ENCODE data around the gene CTSO. TPM values are rescaled to one million over a fixed set of nuclear protein-coding genes. Genes with fewer than 3 reads are reported as not detected.

Gene CTSO
- total and polyA plus RNA-seq, 2 donors (not counting 3 experiments of a cell fraction or from before 2014, with no cell fraction given), result 7.9 to 8.5 TPM

DNA sequence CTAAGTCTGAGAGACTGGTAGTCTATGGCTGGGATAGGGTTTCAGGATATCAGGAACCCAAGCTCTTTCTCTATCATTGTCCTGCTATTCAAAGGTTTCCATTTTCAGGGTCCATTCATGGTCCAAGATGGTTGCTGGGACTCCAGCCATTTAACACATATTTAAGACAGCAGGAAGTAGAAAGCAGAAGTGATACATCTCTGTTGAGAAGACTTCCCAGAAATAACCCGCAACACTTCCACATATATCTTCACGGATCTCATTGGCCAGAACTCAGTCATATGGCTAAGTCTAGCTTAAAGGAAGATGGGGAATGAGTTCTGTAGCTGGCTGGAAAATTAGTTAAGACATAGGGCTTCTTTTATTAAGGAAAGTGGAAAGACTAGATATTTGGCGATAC lies 23.8 kb downstream of the CTSO start:
- H3K4me2 ChIP-seq (ENCODE audit: insufficient read depth, low read length), result no peak overlapping the region
- H3K79me2 ChIP-seq (ENCODE audit: control insufficient read depth, insufficient read depth, low read length), result no peaks in the 10 kb centered on the region
- no peaks in the 10 kb centered on the region for H3K4me1 ChIP-seq (ENCODE audit: control insufficient read depth, extremely low read depth, insufficient read depth, low read length)
- dilution Hi-C loops (cut with MboI; ENCODE audit: extremely low pct_ligation_motif_present, low sequenced_read_pairs), result no loop called here
- H3K9ac ChIP-seq (replicated peaks; ENCODE audit: extremely low read depth, insufficient read depth, low read length), result no peak overlapping the region
- BruUV-seq (replicated peaks), result no TSS peak
- POLR2A ChIA-PET, result no interaction called here
- H3K9me1 ChIP-seq (replicated peaks; ENCODE audit: control insufficient read depth, extremely low read depth, insufficient read depth, low read length), result no peaks in the 10 kb centered on the region
- DNase-seq (ENCODE audit: low read depth, low spot score), result no peak
- H3K9me3 ChIP-seq (replicated peaks; ENCODE audit: control insufficient read depth, insufficient read depth, low read length), result no peaks in the 10 kb centered on the region
- no peaks in the 10 kb centered on the region for H3K27me3 ChIP-seq (ENCODE audit: control insufficient read depth in 2 of 2, insufficient read depth in 2 of 2, low read length in 2 of 2)
- no peak overlapping the region for H3K4me3 ChIP-seq (replicated peaks in 1 of 3; ENCODE audit: insufficient read depth in 1 of 3, low read depth in 1 of 3, low read length in 3 of 3)
- FAIRE-seq, result no peak
- no peak overlapping the region for H3K27ac ChIP-seq (ENCODE audit: insufficient read depth, low read depth, low read length)
- CTCF ChIA-PET, result no interaction called here
- TF ChIP-seq CTCF (IDR thresholded peaks at IDR 0.05; ENCODE audit: extremely low read depth in 1 of 2, insufficient read depth in 1 of 2, low read depth in 1 of 2, low read length in 2 of 2) (no peak), GATA2 (IDR thresholded peaks at IDR 0.05; ENCODE audit: insufficient read depth, insufficient read length, low read depth, low read length) (no peak), FOS (IDR thresholded peaks at IDR 0.05; ENCODE audit: borderline replicate concordance, insufficient read depth, low read length) (no peak), POLR2A (IDR thresholded peaks at IDR 0.05; ENCODE audit: low read depth, low read length) (no peak), MYC (IDR thresholded peaks at IDR 0.05; ENCODE audit: low read depth, low read length) (no peak), EZH2 (IDR thresholded peaks at IDR 0.05; ENCODE audit: borderline replicate concordance, low read depth, low read length, severe bottlenecking) (no peak), JUN (IDR thresholded peaks at IDR 0.05; ENCODE audit: borderline replicate concordance, insufficient read depth, insufficient read length, low read depth) (no peak), POLR2AphosphoS5 (IDR thresholded peaks at IDR 0.05; ENCODE audit: insufficient read depth, low read depth, low read length) (no peak)
- TF ChIP-seq, protein P1, sequence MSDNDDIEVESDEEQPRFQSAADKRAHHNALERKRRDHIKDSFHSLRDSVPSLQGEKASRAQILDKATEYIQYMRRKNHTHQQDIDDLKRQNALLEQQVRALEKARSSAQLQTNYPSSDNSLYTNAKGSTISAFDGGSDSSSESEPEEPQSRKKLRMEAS (IDR thresholded peaks at IDR 0.05; ENCODE audit: insufficient read depth, insufficient read length), result no peak
- no peak overlapping the region for H2AFZ ChIP-seq (ENCODE audit: low read depth, low read length)
- intact Hi-C loops (cut with micrococcal nuclease), result no loop called here
- H3K36me3 ChIP-seq (ENCODE audit: control insufficient read depth in 2 of 2, extremely low read depth in 1 of 2, insufficient read depth in 2 of 2, low read length in 2 of 2), result no peaks in the 10 kb centered on the region
- no peaks in the 10 kb centered on the region for H4K20me1 ChIP-seq (replicated peaks; ENCODE audit: control insufficient read depth, extremely low read depth, insufficient read depth, low read length)

Measured in endothelial cell of umbilical vein (primary cell).